H1 (cell line): Measurements from ENCODE around the gene ENTR1. TPM values are rescaled to one million over a fixed set of nuclear protein-coding genes. Genes with fewer than 3 reads are reported as not detected.

Source experiments
- CTCF ChIA-PET: fragments of 300-600 bp; sonication (Branson Sonifier 250); formaldehyde crosslinking; loops from one replicate; lab custom pipeline; 2021; ENCODE audit not compliant: partially characterized antibody; lab: Charles Lee
- POLR2A ChIA-PET: fragments of 300-600 bp; sonication (Branson Sonifier 250); formaldehyde crosslinking; loops from one replicate; lab custom pipeline; 2021; ENCODE audit warnings: inconsistent platforms; ENCODE audit not compliant: partially characterized antibody; lab: Charles Lee
- DNase-seq, 2 experiments: peaks; one replicate each; pipeline versions ENCODE4 v3.0.0 to v3.0.0-alpha.2; 2010 to 2022; ENCODE audit warnings: low spot score in 2 of 2, low read depth in 1 of 2, mixed read lengths in 1 of 2
- FAIRE-seq: peaks from 2 replicates; lab custom pipeline; 2011; peaks lifted over from hg19 to GRCh38; lab: Jason Lieb, UNC
- H2AFZ ChIP-seq: 2 replicates; pipeline ENCODE4 v1.8.1; 2012; ENCODE audit warnings: low read length, inconsistent platforms
- H2AK5ac ChIP-seq: 2 replicates; pipeline ENCODE4 v1.6.1; 2013; ENCODE audit warnings: low read depth, low read length
- H2BK120ac ChIP-seq: replicated peaks from 2 replicates; pipeline ENCODE3; 2013; ENCODE audit warnings: low read depth, low read length, inconsistent platforms
- H2BK12ac ChIP-seq: 2 replicates; pipeline ENCODE4 v1.6.1; 2013; ENCODE audit warnings: low read depth, low read length
- H2BK15ac ChIP-seq: 2 replicates; pipeline ENCODE4 v1.6.1; 2013; ENCODE audit warnings: low read length
- H2BK20ac ChIP-seq: 2 replicates; pipeline ENCODE4 v1.6.1; 2013; ENCODE audit warnings: low read length
- H2BK5ac ChIP-seq: 2 replicates; pipeline ENCODE4 v1.6.1; 2013; ENCODE audit warnings: low read depth, low read length
- H3K14ac ChIP-seq: 2 replicates; pipeline ENCODE4 v1.6.1; 2013; ENCODE audit warnings: inconsistent platforms; ENCODE audit not compliant: insufficient read length
- H3K18ac ChIP-seq: 2 replicates; pipeline ENCODE4 v1.6.1; 2013; ENCODE audit warnings: low read length; ENCODE audit errors: extremely low read depth
- H3K23ac ChIP-seq: 2 replicates; pipeline ENCODE4 v1.6.1; 2013; ENCODE audit warnings: inconsistent platforms; ENCODE audit not compliant: insufficient read length
- H3K23me2 ChIP-seq: 2 replicates; pipeline ENCODE4 v1.6.1; 2013; ENCODE audit warnings: low read depth, low read length
- H3K27ac ChIP-seq: 2 replicates; pipeline ENCODE4 v1.6.1; 2011; ENCODE audit warnings: low read depth, low read length, inconsistent platforms
- H3K27me3 ChIP-seq, 4 experiments: replicated peaks in 1 of 4; 1 replicate in 1 of 4; 2 replicates in 3 of 4; pipeline versions ENCODE4 v1.6.1 to v1.8.1; 2011 to 2013; ENCODE audit warnings: low read length in 3 of 4, mild to moderate bottlenecking in 3 of 4, inconsistent platforms in 2 of 4, mixed read lengths in 2 of 4, moderate library complexity in 1 of 4; ENCODE audit not compliant: control insufficient read depth in 3 of 4, insufficient read depth in 3 of 4; ENCODE audit errors: extremely low read depth in 1 of 4
- H3K36me3 ChIP-seq, 4 experiments: 2 replicates each; pipeline versions ENCODE4 v1.6.1 to v1.8.1; 2011 to 2013; ENCODE audit warnings: mild to moderate bottlenecking in 4 of 4, low read length in 3 of 4, moderate library complexity in 2 of 4, control low read depth in 1 of 4, inconsistent platforms in 1 of 4; ENCODE audit not compliant: insufficient read depth in 4 of 4, control insufficient read depth in 2 of 4
- H3K4ac ChIP-seq: replicated peaks from 2 replicates; pipeline ENCODE3; 2013; ENCODE audit warnings: low read length, low read depth, mixed read lengths, inconsistent platforms; ENCODE audit not compliant: insufficient read length
- H3K4me1 ChIP-seq, 4 experiments: replicated peaks in 1 of 4; 1 replicate in 1 of 4; 2 replicates in 3 of 4; pipeline versions ENCODE4 v1.6.1 to v1.8.1; 2011 to 2013; ENCODE audit warnings: low read length in 3 of 4, inconsistent platforms in 2 of 4, mixed read lengths in 1 of 4; ENCODE audit not compliant: insufficient read depth in 4 of 4, control insufficient read depth in 3 of 4
- H3K4me2 ChIP-seq, 2 experiments: 2 replicates each; pipeline versions ENCODE4 v1.6.1 to v1.8.1; 2011 to 2013; ENCODE audit warnings: low read depth in 2 of 2, low read length in 2 of 2, control low read depth in 1 of 2, inconsistent platforms in 1 of 2, mild to moderate bottlenecking in 1 of 2; ENCODE audit not compliant: insufficient read depth in 1 of 2
- H3K4me3 ChIP-seq, 4 experiments: fragments of 200-600, 300-600 bp in 1 of 4; sonication (generic), shearing (Covaris generic), sonication (Bioruptor Twin) in 1 of 4; 2 replicates each; pipeline versions ENCODE4 v1.5.1 to v1.8.1; 2011 to 2016; ENCODE audit warnings: low read length in 4 of 4, low read depth in 3 of 4, control low read depth in 2 of 4, inconsistent platforms in 2 of 4, mild to moderate bottlenecking in 2 of 4, mixed read lengths in 1 of 4, moderate library complexity in 1 of 4; ENCODE audit not compliant: insufficient read depth in 2 of 4; ENCODE audit errors: extremely low read depth in 1 of 4
- H3K56ac ChIP-seq: replicated peaks from 2 replicates; pipeline ENCODE3; 2013; ENCODE audit warnings: low read depth, mild to moderate bottlenecking, mixed read lengths, low read length, inconsistent platforms; ENCODE audit not compliant: insufficient read length
- H3K79me1 ChIP-seq: 2 replicates; pipeline ENCODE4 v1.6.1; 2013; ENCODE audit warnings: low read depth, low read length, control low read depth
- H3K79me2 ChIP-seq, 2 experiments: 2 replicates each; pipeline versions ENCODE4 v1.6.1 to v1.8.1; 2012 to 2013; ENCODE audit warnings: low read length in 2 of 2, mild to moderate bottlenecking in 2 of 2, inconsistent platforms in 1 of 2; ENCODE audit not compliant: insufficient read depth in 2 of 2, control insufficient read depth in 1 of 2
- H3K9ac ChIP-seq, 4 experiments: replicated peaks in 1 of 4; 1 replicate in 1 of 4; 2 replicates in 3 of 4; pipeline versions ENCODE4 v1.6.1 to v1.8.1; 2011 to 2013; ENCODE audit warnings: low read depth in 3 of 4, low read length in 3 of 4, control low read depth in 2 of 4, mild to moderate bottlenecking in 2 of 4, moderate library complexity in 2 of 4, inconsistent platforms in 1 of 4; ENCODE audit errors: extremely low read depth in 1 of 4
- H3K9me3 ChIP-seq, 2 experiments: 2 replicates each; pipeline versions ENCODE4 v1.6.1 to v1.8.1; 2012 to 2013; ENCODE audit warnings: mild to moderate bottlenecking in 2 of 2, moderate library complexity in 2 of 2, control low read depth in 1 of 2, inconsistent platforms in 1 of 2, low read depth in 1 of 2, low read length in 1 of 2, mixed read lengths in 1 of 2; ENCODE audit not compliant: insufficient read depth in 2 of 2
- H4K20me1 ChIP-seq, 2 experiments: replicated peaks in 1 of 2; 2 replicates each; pipeline versions ENCODE3 to v1.8.1; 2011 to 2013; ENCODE audit warnings: inconsistent platforms in 2 of 2, low read length in 2 of 2, mild to moderate bottlenecking in 1 of 2; ENCODE audit not compliant: insufficient read depth in 2 of 2, control insufficient read depth in 1 of 2
- H4K5ac ChIP-seq: 2 replicates; pipeline ENCODE4 v1.6.1; 2013; ENCODE audit warnings: low read length, low read depth, mixed read lengths, inconsistent platforms; ENCODE audit not compliant: insufficient read length
- H4K8ac ChIP-seq: 2 replicates; pipeline ENCODE4 v1.8.0; 2013; ENCODE audit warnings: mild to moderate bottlenecking, moderate library complexity, low read length, inconsistent platforms; ENCODE audit not compliant: insufficient read depth; ENCODE audit errors: extremely low read depth
- H4K91ac ChIP-seq: replicated peaks from 2 replicates; pipeline ENCODE3; 2013; ENCODE audit warnings: low read length, mixed read lengths, inconsistent platforms; ENCODE audit not compliant: insufficient read length
- BRCA1 ChIP-seq: IDR thresholded peaks from 2 replicates; pipeline ENCODE4 v1.6.1; 2012; ENCODE audit warnings: low read depth, low read length, improper control_type of control experiment
- CBX5 ChIP-seq: fragments of 300-800, 300-1000 bp; sonication (generic); IDR thresholded peaks from 2 replicates; pipeline ENCODE4 v1.7.1; 2016; ENCODE audit warnings: antibody characterized with exemption, low read length, low read depth
- MAFK ChIP-seq: IDR thresholded peaks from 2 replicates; pipeline ENCODE4 v1.6.1; 2012; ENCODE audit warnings: low read depth, mild to moderate bottlenecking, improper control_type of control experiment, low read length
- POLR2A ChIP-seq, 2 experiments: IDR thresholded peaks; 1 replicate in 1 of 2; 2 replicates in 1 of 2; pipeline ENCODE4 v1.6.1; 2011; ENCODE audit warnings: low read depth in 2 of 2, low read length in 2 of 2, mild to moderate bottlenecking in 2 of 2; ENCODE audit errors: control extremely low read depth in 1 of 2
- POU5F1 ChIP-seq: IDR thresholded peaks from 2 replicates; pipeline ENCODE4 v1.6.1; 2011; ENCODE audit warnings: low read depth, mild to moderate bottlenecking, low read length, moderate library complexity
- RFX5 ChIP-seq: IDR thresholded peaks from 2 replicates; pipeline ENCODE4 v1.6.1; 2011; ENCODE audit warnings: low read depth, low read length, improper control_type of control experiment, borderline replicate concordance
- SRF ChIP-seq: IDR thresholded peaks from 2 replicates; pipeline ENCODE4 v1.6.1; 2011; ENCODE audit warnings: mild to moderate bottlenecking, low read depth, low read length, moderate library complexity
- SUZ12 ChIP-seq: fragments of 200-600 bp; sonication (generic); IDR thresholded peaks from 2 replicates; pipeline ENCODE4 v1.6.1; 2012; ENCODE audit warnings: mild to moderate bottlenecking, inconsistent platforms, low read length, moderate library complexity, mixed read lengths
- YY1 ChIP-seq: IDR thresholded peaks from 2 replicates; pipeline ENCODE4 v1.6.1; 2011; ENCODE audit warnings: low read depth, mild to moderate bottlenecking, low read length
- WGBS, 2 experiments: shearing (Covaris generic) in 1 of 2; methylation state at CpG; one replicate each; pipeline versions ENCODE4 v1.1.6 to v1.1.7; 2013 to 2015; ENCODE audit warnings: low lambda C conversion rate in 2 of 2, mixed read lengths in 2 of 2, inconsistent platforms in 1 of 2, low coverage in 1 of 2, missing lambda C conversion rate in 1 of 2; ENCODE audit not compliant: insufficient replicate concordance in 2 of 2, insufficient coverage in 1 of 2, insufficient read length in 1 of 2; ENCODE audit errors: extremely low coverage in 1 of 2, missing lambda C conversion rate in 1 of 2; 5-methylcytosine and 5-hydroxymethylcytosine counted together
- polyA plus RNA-seq, 7 experiments: library from polyadenylated mRNA; depleted of rRNA in 3 of 7; stranded (reverse) in 5 of 7; unstranded in 2 of 7; fragments of >200 nt in 5 of 7; fragments of 200-250 nt in 2 of 7; gene quantifications; 1 replicate in 5 of 7; 2 replicates in 1 of 7; 4 replicates in 1 of 7; pipeline versions ENCODE4 v1.2.1 to v1.2.3, GENCODE V29; 2011 to 2013; ENCODE audit warnings: missing spikeins in 2 of 7, mixed read lengths in 2 of 7
- total RNA-seq: library from RNA; stranded (reverse); fragmentation: NEBNext Ultra II Directional; extraction: Animal tissue kit (Norgen Biotek cat#: 25700); gene quantifications from 2 replicates; pipeline ENCODE4 v1.2.1, GENCODE V29; 2021

Gene ENTR1
- total and polyA plus RNA-seq, 2 of the 8 experiments (the other 6 are each of a cell fraction or from before 2014, with no cell fraction given) = 65.2 to 102 TPM

GRCh38 chr9:136444102-136444501 is 33.7 kb upstream of the ENTR1 start:
- H3K23me2 ChIP-seq = peaks cover 2% of the 10 kb centered on the region; the same call in 1 of the 2 replicates
- no peak overlapping the region for H3K27ac ChIP-seq
- no peaks in the 10 kb centered on the region for H3K79me2 ChIP-seq
- no peak overlapping the region for H3K14ac ChIP-seq
- H3K4me1 ChIP-seq = 0 out of 7 replicates have a peak, but pooled peaks cover 0 to 2% (median 0%) of the 10 kb centered on the region in 4 experiments
- no peak overlapping the region for H2BK5ac ChIP-seq
- no peak overlapping the region for H2BK12ac ChIP-seq
- H4K8ac ChIP-seq = no peak overlapping the region
- no peak for FAIRE-seq
- 95% methylated on average over 20 of the region's 20 CpGs; no CpG with 5 or more reads in 1 of the 2 experiments for WGBS, 2 experiments
- H2BK20ac ChIP-seq = no peak overlapping the region
- H3K23ac ChIP-seq = no peak overlapping the region
- H3K4me3 ChIP-seq = no peak overlapping the region
- H3K79me1 ChIP-seq = no peaks in the 10 kb centered on the region
- no peak overlapping the region for H2AK5ac ChIP-seq
- H3K27me3 ChIP-seq = no peaks in the 10 kb centered on the region
- ChIA-PET POLR2A (interaction anchor here (1.0 to 4.4 kb wide), 4 partner anchors 21 to 42 kb away, joined by 3 to 23 read pairs (median 9); partner anchors contain the start of gene SNAPC4), CTCF (interaction anchor here (0.6 to 2.5 kb wide), 5 partner anchors 43 to 1764 kb away, joined by 4 to 10 read pairs (median 5); partner anchors contain the start of gene DNLZ)
- no peak overlapping the region for H3K4ac ChIP-seq
- no peak overlapping the region for H3K18ac ChIP-seq
- no peak overlapping the region for H3K56ac ChIP-seq
- no peak overlapping the region for H3K9ac ChIP-seq
- H2BK15ac ChIP-seq = no peak overlapping the region
- peaks cover 5 to 13% of the 10 kb centered on the region in 2 experiments for H4K20me1 ChIP-seq
- no peak overlapping the region for H3K4me2 ChIP-seq
- DNase-seq = no peak
- no peak overlapping the region for H4K5ac ChIP-seq
- H2BK120ac ChIP-seq = no peak overlapping the region
- H3K36me3 ChIP-seq = peaks cover 18 to 43% (median 28%) of the 10 kb centered on the region in 4 experiments
- H4K91ac ChIP-seq = no peak overlapping the region
- no peaks in the 10 kb centered on the region for H3K9me3 ChIP-seq
- H2AFZ ChIP-seq = no peak overlapping the region
- TF ChIP-seq POU5F1 (no peak), POLR2A (IDR thresholded peaks at IDR 0.05; ENCODE audit: control extremely low read depth in 1 of 2, low read depth in 2 of 2, low read length in 2 of 2) (no peak), SRF (no peak), RFX5 (no peak), YY1 (no peak), BRCA1 (no peak), CBX5 (no peak), MAFK (no peak), SUZ12 (no peak)
